ENCODE measurements around the gene ZFR. TPM values are rescaled to one million over a fixed set of nuclear protein-coding genes. Genes with fewer than 3 reads are reported as not detected.

ZFR gene
- total RNA-seq, 3 donors from 2014 or later, result 44.0 to 73.3 (median 44.7) TPM

GRCh38 chr5:32392039-32392438 lies 52.5 kb downstream of the ZFR start:
- intact Hi-C loops (cut with DNase I, micrococcal nuclease), result no loop called here
- Histone ChIP-seq H3K9me3 (no peaks in the 10 kb centered on the region), H3K4me1 (ENCODE audit: low read depth) (no peaks in the 10 kb centered on the region), H3K36me3 (ENCODE audit: low read depth) (no peaks in the 10 kb centered on the region), H3K4me3 (no peak overlapping the region)
- DNase-seq (no peak), ATAC-seq (no peak)
- no peak for TF ChIP-seq CTCF (IDR thresholded peaks at IDR 0.05)

GRCh38 chr5:32390819-32391591 lies 53.5 kb downstream of the ZFR start:
- no peak for TF ChIP-seq CTCF (IDR thresholded peaks at IDR 0.05)
- intact Hi-C loops (cut with DNase I, micrococcal nuclease), result no loop called here
- no peak for DNase-seq

GRCh38 chr5:32388432-32389129 lies 56.0 kb downstream of the ZFR start:
- no peak overlapping the region for H3K4me3 ChIP-seq
- DNase-seq (no peak), ATAC-seq (no peak)
- intact Hi-C loops (cut with DNase I, micrococcal nuclease), result no loop called here
- H3K9me3 ChIP-seq, result no peaks in the 10 kb centered on the region
- H3K4me1 ChIP-seq (ENCODE audit: low read depth), result no peaks in the 10 kb centered on the region
- no peak for TF ChIP-seq CTCF (IDR thresholded peaks at IDR 0.05)
- no peaks in the 10 kb centered on the region for H3K36me3 ChIP-seq (ENCODE audit: low read depth)

More at GRCh38 chr5:32390819-32391591, 53.5 kb downstream of the ZFR start:
- Histone ChIP-seq H3K36me3 (ENCODE audit: low read depth) (no peaks in the 10 kb centered on the region), H3K9me3 (no peaks in the 10 kb centered on the region), H3K4me1 (ENCODE audit: low read depth) (no peaks in the 10 kb centered on the region), H3K4me3 (no peak overlapping the region)
- peak; percentile 38 for ATAC-seq

GRCh38 chr5:32387841-32388240 lies 56.7 kb downstream of the ZFR start:
- Histone ChIP-seq H3K4me3 (no peak overlapping the region), H3K36me3 (ENCODE audit: low read depth) (no peaks in the 10 kb centered on the region), H3K4me1 (ENCODE audit: low read depth) (no peaks in the 10 kb centered on the region), H3K9me3 (no peaks in the 10 kb centered on the region)
- no peak for DNase-seq
- no peak for ATAC-seq
- intact Hi-C loops (cut with DNase I, micrococcal nuclease), result no loop called here
- no peak for TF ChIP-seq CTCF (IDR thresholded peaks at IDR 0.05)

GRCh38 chr5:32387211-32387610 lies 57.3 kb downstream of the ZFR start:
- Histone ChIP-seq H3K4me3 (no peak overlapping the region), H3K4me1 (ENCODE audit: low read depth) (no peaks in the 10 kb centered on the region), H3K36me3 (ENCODE audit: low read depth) (no peaks in the 10 kb centered on the region), H3K9me3 (no peaks in the 10 kb centered on the region)
- DNase-seq, result no peak
- ATAC-seq, result no peak
- intact Hi-C loops (cut with DNase I, micrococcal nuclease), result no loop called here
- TF ChIP-seq CTCF (IDR thresholded peaks at IDR 0.05), result no peak
